ENCODE measurements around the gene NR3C2. TPM values are rescaled to one million over a fixed set of nuclear protein-coding genes. Genes with fewer than 3 reads are reported as not detected.

The NR3C2 gene
- total RNA-seq, 1 experiment from 2014 or later: 14.2 TPM

- TF ChIP-seq CTCF (IDR thresholded peaks at IDR 0.05; ENCODE audit: unreplicated experiment): no peak
- CTCF ChIA-PET: no interaction called here
- Mint-ChIP-seq H3K4me3 (ENCODE audit: low read depth, unreplicated experiment) (no peak overlapping the region), H3K9me3 (ENCODE audit: low read depth, unreplicated experiment) (no peaks in the 10 kb centered on the region), H3K36me3 (ENCODE audit: insufficient read depth, unreplicated experiment) (no peaks in the 10 kb centered on the region), H3K27me3 (ENCODE audit: unreplicated experiment) (no peaks in the 10 kb centered on the region), H3K27ac (ENCODE audit: unreplicated experiment) (no peak overlapping the region), H3K4me1 (ENCODE audit: low read depth, unreplicated experiment) (no peaks in the 10 kb centered on the region)
- intact Hi-C loops (cut with micrococcal nuclease; ENCODE audit: unreplicated experiment): no loop called here
- no peak for DNase-seq
- no TSS peak for BruUV-seq (replicated peaks)
These were observed 130.7 kb downstream of the NR3C2 start for GRCh38 chr4:148311526-148311925.

GRCh38 chr4:148310756-148311155 lies 131.5 kb downstream of the NR3C2 start:
- no TSS peak for BruUV-seq (replicated peaks)
- Mint-ChIP-seq H3K4me1 (ENCODE audit: low read depth, unreplicated experiment) (no peaks in the 10 kb centered on the region), H3K9me3 (ENCODE audit: low read depth, unreplicated experiment) (no peaks in the 10 kb centered on the region), H3K36me3 (ENCODE audit: insufficient read depth, unreplicated experiment) (no peaks in the 10 kb centered on the region), H3K4me3 (ENCODE audit: low read depth, unreplicated experiment) (no peak overlapping the region), H3K27ac (ENCODE audit: unreplicated experiment) (no peak overlapping the region), H3K27me3 (ENCODE audit: unreplicated experiment) (no peaks in the 10 kb centered on the region)
- DNase-seq: no peak
- TF ChIP-seq CTCF (IDR thresholded peaks at IDR 0.05; ENCODE audit: unreplicated experiment): no peak
- CTCF ChIA-PET: no interaction called here
- intact Hi-C loops (cut with micrococcal nuclease; ENCODE audit: unreplicated experiment): no loop called here

GRCh38 chr4:148305751-148306150 lies 136.5 kb downstream of the NR3C2 start:
- no TSS peak for BruUV-seq (replicated peaks)
- no peak for DNase-seq
- no peaks in the 10 kb centered on the region for H3K27me3 Mint-ChIP-seq (ENCODE audit: unreplicated experiment)
- H3K4me3 Mint-ChIP-seq (ENCODE audit: low read depth, unreplicated experiment): no peak overlapping the region
- no peaks in the 10 kb centered on the region for H3K36me3 Mint-ChIP-seq (ENCODE audit: insufficient read depth, unreplicated experiment)
- intact Hi-C loops (cut with micrococcal nuclease; ENCODE audit: unreplicated experiment): no loop called here
- no peaks in the 10 kb centered on the region for H3K9me3 Mint-ChIP-seq (ENCODE audit: low read depth, unreplicated experiment)
- CTCF ChIA-PET: interaction anchor here (0.7 kb wide), 1 partner anchor 104 kb away, joined by 3 read pairs; no protein-coding TSS in a partner anchor
- no peaks in the 10 kb centered on the region for H3K4me1 Mint-ChIP-seq (ENCODE audit: low read depth, unreplicated experiment)
- H3K27ac Mint-ChIP-seq (ENCODE audit: unreplicated experiment): no peak overlapping the region
- TF ChIP-seq CTCF (IDR thresholded peaks at IDR 0.05; ENCODE audit: unreplicated experiment): no peak

GRCh38 chr4:148302416-148302815 lies 139.8 kb downstream of the NR3C2 start:
- no peaks in the 10 kb centered on the region for H3K4me1 Mint-ChIP-seq (ENCODE audit: low read depth, unreplicated experiment)
- CTCF ChIA-PET: interaction anchor here (0.6 kb wide), 1 partner anchor 242 kb away, joined by 5 read pairs; no protein-coding TSS in a partner anchor
- peak overlapping the region; percentile 20 for H3K27ac Mint-ChIP-seq (ENCODE audit: unreplicated experiment)
- no TSS peak for BruUV-seq (replicated peaks)
- no peaks in the 10 kb centered on the region for H3K36me3 Mint-ChIP-seq (ENCODE audit: insufficient read depth, unreplicated experiment)
- H3K4me3 Mint-ChIP-seq (ENCODE audit: low read depth, unreplicated experiment): no peak overlapping the region
- no peak for TF ChIP-seq CTCF (IDR thresholded peaks at IDR 0.05; ENCODE audit: unreplicated experiment)
- no peaks in the 10 kb centered on the region for H3K27me3 Mint-ChIP-seq (ENCODE audit: unreplicated experiment)
- intact Hi-C loops (cut with micrococcal nuclease; ENCODE audit: unreplicated experiment): no loop called here
- H3K9me3 Mint-ChIP-seq (ENCODE audit: low read depth, unreplicated experiment): no peaks in the 10 kb centered on the region
- no peak for DNase-seq
